Measurements from ENCODE around the gene OR4K5.
"Not testable (repeated sequence)": the region's sequence is repeated elsewhere in the genome, so short reads cannot be mapped to it uniquely, and the experiment has no call there.

OR4K5 gene

GRCh38 chr14:19920021-19920657 lies at the start of gene OR4K5:
Gene OR4K5 (plus strand): TSS chr14:19920607. CDS start chr14:19920607, 0 bp downstream.
- no peak for DNase-seq

GRCh38 chr14:19873178-19873577 lies 47.2 kb upstream of the OR4K5 start:
- DNase-seq: no peak

- no peak for DNase-seq
Measured at GRCh38 chr14:19874842-19875241, 45.6 kb upstream of the OR4K5 start, which contains the start of gene OR4K2. Gene OR4K2 (plus strand): TSS chr14:19875142. CDS start chr14:19876268, 1,126 bp downstream.

- no peak for DNase-seq
Measured at GRCh38 chr14:19878029-19878642, 42.3 kb upstream of the OR4K5 start.

- no peak for DNase-seq
Measured at GRCh38 chr14:19895282-19895681, 25.1 kb upstream of the OR4K5 start.

- DNase-seq: no peak
Measured at GRCh38 chr14:19900999-19901398, 19.4 kb upstream of the OR4K5 start.

- DNase-seq: no peak
Measured at GRCh38 chr14:19902409-19902808, 18.0 kb upstream of the OR4K5 start.

GRCh38 chr14:19906665-19907064 lies 13.7 kb upstream of the OR4K5 start:
- no peak for DNase-seq

- no peak for DNase-seq
Measured at GRCh38 chr14:19911114-19911513, 9.3 kb upstream of the OR4K5 start.

- DNase-seq: no peak
Measured at GRCh38 chr14:19917243-19917642, 3.2 kb upstream of the OR4K5 start.

- DNase-seq: no peak
Measured at GRCh38 chr14:19917955-19918518, 2.4 kb upstream of the OR4K5 start.

GRCh38 chr14:19918553-19919264 lies 1.7 kb upstream of the OR4K5 start:
- DNase-seq: no peak

GRCh38 chr14:19930617-19931016 lies 10.2 kb downstream of the OR4K5 start, which contains the start of gene OR4K1:
Gene OR4K1 (plus strand): TSS chr14:19930917. CDS start chr14:19935667, 4,750 bp downstream.
- no peak for DNase-seq

- DNase-seq: no peak
Measured at GRCh38 chr14:19941668-19942067, 21.3 kb downstream of the OR4K5 start.

GRCh38 chr14:19947413-19948090 lies 27.1 kb downstream of the OR4K5 start:
- DNase-seq: no peak

GRCh38 chr14:19949218-19949617 lies 28.8 kb downstream of the OR4K5 start:
- DNase-seq: no peak

- DNase-seq: not testable (repeated sequence)
Measured at GRCh38 chr14:19969735-19970134, 49.3 kb downstream of the OR4K5 start.
